HepG2 (cell line): ENCODE measurements around the gene GRB7.

Source experiments
- CTCF ChIP-seq: sonication (generic); formaldehyde crosslinking; IDR thresholded peaks from 2 replicates; pipeline ENCODE4 v1.5.0; 2020; ENCODE audit warnings: mild to moderate bottlenecking, missing genetic modification reagents, moderate library complexity
- PHF8 ChIP-seq: sonication (generic); formaldehyde crosslinking; IDR thresholded peaks from 2 replicates; pipeline ENCODE4 v1.5.0; 2020; ENCODE audit warnings: missing genetic modification reagents

GRCh38 chr17:39688945-39689344, 48.8 kb upstream of the GRB7 start:
- TF ChIP-seq CTCF (CRISPR knock-in tag), result peak; percentile 57
- no peak for TF ChIP-seq PHF8 (CRISPR knock-in tag)
